Esophagus muscularis mucosa (tissue), 4 donors: ENCODE results near the gene MRPS23.

Source experiments
- CTCF ChIP-seq, 3 experiments: fragments of 200-600 bp in 2 of 3; fragments of 450-650 bp in 1 of 3; sonication (generic) in 2 of 3; IDR thresholded peaks; one replicate each; pipeline ENCODE4 v1.5.1; 2017 to 2019; ENCODE audit warnings: antibody characterized with exemption in 3 of 3, mild to moderate bottlenecking in 2 of 3, moderate library complexity in 1 of 3
- EP300 ChIP-seq: sonication (generic); formaldehyde crosslinking; IDR thresholded peaks from one replicate; pipeline ENCODE4 v1.6.1; 2017; ENCODE audit warnings: antibody characterized with exemption
- POLR2A ChIP-seq: fragments of 450-650 bp; IDR thresholded peaks from one replicate; pipeline ENCODE4 v1.6.1; 2017; ENCODE audit warnings: antibody characterized with exemption, moderate library complexity, mild to moderate bottlenecking, low read depth
- POLR2AphosphoS5 ChIP-seq, 2 donors: sonication (generic); formaldehyde crosslinking; IDR thresholded peaks; one replicate each; pipeline ENCODE4 v1.6.1; 2017; ENCODE audit warnings: antibody characterized with exemption in 2 of 2

- TF ChIP-seq CTCF (IDR thresholded peaks at IDR 0.05) = no peak
- TF ChIP-seq POLR2A = no peak
- TF ChIP-seq EP300 = no peak
- no peak for TF ChIP-seq POLR2AphosphoS5 (IDR thresholded peaks at IDR 0.05)
Measured at GRCh38 chr17:57889252-57889651, 39.4 kb upstream of the MRPS23 start.
